Middle frontal gyrus (tissue), 1 donor: Measurements from ENCODE around the gene ZSCAN20.
"Not testable (repeated sequence)": the region's sequence is repeated elsewhere in the genome, so short reads cannot be mapped to it uniquely, and the experiment has no call there.

Experiments
- DNase-seq: peaks from one replicate; pipeline ENCODE4 v3.0.0-alpha.2; 2015; ENCODE audit warnings: low spot score; ENCODE audit errors: extremely low spot score

ZSCAN20 gene

DNA sequence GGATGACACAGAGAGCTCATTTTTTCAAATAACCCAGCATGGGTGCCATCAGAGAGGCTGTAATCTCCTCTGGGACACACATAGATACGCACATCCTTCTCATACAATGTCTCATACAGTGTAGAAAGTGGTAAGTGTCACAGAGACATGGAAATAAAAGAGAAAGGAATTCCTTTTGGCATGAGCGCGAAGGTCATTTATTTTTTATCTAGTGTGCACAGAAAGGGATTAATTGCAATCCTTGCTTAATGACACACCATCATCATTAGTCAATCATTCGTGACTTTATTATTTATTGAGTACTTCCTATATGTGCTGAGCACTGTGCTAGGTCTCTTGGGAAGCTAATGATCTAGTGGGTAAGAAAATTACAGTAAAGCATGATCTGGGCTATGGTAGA lies 5.0 kb downstream of the ZSCAN20 start:
- DNase-seq: no peak

DNA sequence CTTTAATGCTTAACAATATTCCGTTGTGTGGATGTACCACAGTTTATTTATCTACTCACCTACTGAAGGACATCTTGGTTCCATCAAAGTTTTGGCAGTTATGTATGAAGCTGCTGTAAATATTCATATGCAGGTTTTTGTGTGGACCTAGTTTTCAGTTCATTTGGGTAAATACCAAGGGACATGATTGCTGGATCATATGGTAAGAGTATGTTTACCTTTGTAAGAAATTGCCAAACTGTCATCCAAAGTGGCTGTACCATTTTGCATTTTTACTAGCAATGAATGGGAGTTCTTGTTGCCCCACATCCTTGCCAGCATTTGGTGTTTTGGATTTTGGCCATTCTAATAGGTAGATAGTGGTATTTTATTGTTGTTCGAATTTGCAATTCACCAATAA lies 10.0 kb downstream of the ZSCAN20 start:
- no peak for DNase-seq

DNA sequence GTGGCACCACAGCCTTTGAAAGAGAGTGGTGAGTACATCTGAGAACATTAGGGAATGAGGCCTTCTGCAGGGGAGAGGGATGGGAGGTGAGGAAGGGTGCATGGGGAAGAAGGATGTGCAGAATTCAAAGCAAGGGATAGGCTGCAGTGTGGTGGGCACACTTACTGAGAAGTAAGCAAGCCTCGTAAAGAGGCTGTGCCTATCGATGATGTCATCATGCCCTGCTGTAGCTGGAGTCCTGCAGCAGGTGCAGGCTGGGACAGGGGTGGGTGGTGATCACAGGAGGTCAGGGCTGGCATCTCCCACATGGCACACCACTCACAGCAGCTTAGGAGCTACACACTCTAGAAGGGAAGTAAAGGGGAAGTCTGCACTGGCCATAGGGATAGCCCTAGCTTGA lies 16.2 kb downstream of the ZSCAN20 start:
- DNase-seq: no peak

DNA sequence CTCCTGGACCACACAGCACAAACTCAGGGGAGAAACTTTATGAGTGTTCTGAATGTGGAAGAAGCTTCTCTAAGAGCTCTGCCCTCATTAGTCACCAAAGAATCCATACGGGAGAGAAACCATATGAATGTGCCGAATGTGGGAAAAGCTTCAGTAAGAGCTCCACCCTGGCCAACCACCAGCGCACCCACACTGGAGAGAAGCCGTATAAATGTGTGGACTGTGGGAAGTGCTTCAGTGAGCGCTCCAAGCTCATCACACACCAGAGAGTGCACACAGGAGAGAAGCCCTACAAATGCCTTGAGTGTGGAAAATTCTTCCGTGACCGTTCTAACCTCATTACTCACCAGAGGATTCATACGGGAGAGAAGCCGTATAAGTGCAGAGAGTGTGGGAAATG lies 22.5 kb downstream of the ZSCAN20 start:
- no peak for DNase-seq

DNA sequence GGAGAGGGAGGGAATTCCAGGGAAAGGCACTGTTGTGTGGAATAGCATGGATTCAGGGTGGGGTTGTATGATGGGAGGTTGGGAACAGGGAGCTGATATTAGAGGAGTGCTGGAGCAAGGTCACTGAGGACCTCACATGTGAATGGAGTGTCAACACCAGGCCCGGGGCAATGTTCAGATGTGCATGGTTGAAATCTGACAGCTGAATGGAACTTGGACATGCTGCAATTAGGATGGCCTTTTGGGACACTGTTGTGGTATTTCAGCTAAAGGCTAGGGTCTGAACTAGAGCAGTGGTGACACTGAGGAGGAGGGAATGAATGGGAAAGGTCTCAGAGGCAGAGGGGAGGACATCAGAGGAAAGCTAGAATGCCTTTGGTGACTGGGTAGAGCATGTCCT lies 25.0 kb downstream of the ZSCAN20 start:
- DNase-seq: no peak

DNA sequence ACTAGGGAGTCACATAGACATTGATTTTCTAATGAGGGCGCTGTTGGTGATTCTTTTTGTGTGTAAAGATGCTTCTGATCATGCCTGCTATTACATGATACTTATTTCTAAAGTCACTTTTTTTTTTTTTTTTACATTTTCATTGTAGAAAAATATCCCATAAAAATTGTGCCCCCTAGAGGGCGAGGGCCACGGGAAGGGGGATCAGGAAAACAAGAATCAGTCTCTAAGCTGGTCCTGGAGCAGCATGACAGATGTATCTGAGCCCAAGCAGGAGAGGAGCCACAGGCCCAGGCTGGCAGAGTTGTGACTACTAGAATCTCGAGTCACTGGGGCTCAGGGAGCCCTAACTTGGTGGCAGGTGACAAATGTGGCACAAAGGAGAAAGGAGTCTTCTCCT lies 28.1 kb downstream of the ZSCAN20 start:
- DNase-seq: no peak

DNA sequence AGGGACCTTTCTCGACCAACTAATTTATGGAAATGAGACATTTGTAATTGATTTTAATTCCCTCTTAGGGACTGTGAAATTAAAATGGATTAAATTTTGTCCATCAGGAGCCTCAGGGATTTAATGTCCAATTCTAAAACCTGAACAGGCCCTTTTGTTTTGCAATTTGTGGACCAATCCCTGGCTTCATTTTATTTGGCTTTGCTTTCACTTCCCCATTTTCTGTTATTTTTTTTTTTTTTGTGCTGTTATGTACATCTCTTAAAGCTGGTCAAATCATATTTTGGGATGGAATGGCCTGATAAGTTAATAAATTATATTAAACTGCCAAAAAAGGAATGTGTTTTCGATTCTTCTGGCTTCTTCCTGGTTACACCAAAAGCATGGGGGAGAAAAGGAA lies 28.9 kb downstream of the ZSCAN20 start:
- DNase-seq: no peak

DNA sequence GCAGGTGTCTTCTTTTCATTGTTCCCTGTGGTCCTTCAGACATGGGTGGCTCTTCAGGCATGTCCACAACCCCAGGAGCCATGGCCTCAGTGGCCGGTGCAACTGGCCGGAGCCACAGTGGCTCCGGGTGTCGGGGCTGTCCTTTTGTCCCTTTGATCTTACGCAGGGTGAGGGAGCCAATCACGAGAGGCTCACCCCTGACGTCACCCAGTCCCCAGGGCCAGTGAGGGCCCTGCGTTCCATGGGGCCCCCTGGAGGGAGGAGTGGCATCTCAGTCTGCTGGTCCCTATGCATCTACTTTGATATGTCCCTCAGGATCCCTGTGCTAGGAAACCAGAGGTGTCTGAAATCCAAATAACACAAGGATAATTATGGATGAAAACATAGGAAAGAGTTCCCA lies 29.3 kb downstream of the ZSCAN20 start:
- DNase-seq: no peak

DNA sequence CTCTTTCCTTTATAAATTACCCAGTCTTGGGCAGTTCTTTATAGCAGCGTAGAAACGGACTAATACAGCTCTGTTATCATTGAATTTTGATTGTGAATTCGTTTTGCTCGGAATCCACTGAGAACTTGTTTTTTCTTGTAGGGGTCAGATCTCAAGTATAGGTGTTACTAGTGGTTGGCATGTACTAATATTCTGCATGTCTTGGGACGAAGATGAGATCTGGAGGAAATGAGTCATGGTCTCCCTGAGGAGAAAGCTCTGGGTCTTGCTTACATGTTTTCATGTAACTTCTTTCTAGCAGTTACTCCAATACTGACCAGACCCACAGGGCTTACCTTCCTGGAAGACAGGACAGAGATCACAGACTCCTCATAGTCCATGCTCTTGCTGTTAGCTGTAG lies 30.3 kb downstream of the ZSCAN20 start:
- no peak for DNase-seq

DNA sequence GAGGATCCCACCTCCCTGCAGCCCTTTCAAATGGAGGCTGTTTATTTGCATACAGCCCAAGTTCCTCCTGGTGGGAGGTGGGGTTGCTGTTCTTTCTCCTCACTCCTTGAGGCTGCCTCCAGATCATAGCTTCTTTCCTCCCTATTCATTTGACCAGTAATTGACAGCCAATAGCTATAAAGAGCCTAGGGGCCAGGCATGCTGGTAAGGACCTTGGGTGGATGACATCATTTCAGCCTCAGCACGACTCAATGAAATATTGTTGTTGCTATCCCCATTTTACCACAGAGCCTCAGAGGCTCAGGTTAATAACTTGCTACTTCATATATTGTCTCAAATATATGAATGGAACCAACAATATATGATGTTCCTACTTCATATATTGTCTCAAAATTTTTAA lies 31.1 kb downstream of the ZSCAN20 start:
- no peak for DNase-seq

DNA sequence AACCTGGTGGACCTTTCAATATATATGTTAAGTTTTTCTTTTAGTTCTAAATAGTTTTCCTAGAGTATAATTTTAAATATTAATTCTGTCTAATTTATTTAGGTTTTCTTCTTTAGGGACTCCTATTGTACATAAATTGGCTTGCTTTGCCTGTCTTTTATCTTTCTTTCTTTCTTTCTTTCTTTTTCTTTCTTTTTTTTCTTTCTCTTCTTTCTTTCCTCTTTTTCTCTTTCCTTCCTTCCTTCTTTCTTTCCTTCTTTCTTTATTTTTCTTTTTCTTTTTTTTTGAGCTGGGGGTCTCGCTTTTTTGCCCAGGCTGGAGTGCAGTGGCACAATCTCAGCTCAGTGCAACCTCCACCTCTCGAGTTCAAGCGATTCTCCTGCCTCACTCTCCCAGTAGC lies 35.2 kb downstream of the ZSCAN20 start:
- no peak for DNase-seq

DNA sequence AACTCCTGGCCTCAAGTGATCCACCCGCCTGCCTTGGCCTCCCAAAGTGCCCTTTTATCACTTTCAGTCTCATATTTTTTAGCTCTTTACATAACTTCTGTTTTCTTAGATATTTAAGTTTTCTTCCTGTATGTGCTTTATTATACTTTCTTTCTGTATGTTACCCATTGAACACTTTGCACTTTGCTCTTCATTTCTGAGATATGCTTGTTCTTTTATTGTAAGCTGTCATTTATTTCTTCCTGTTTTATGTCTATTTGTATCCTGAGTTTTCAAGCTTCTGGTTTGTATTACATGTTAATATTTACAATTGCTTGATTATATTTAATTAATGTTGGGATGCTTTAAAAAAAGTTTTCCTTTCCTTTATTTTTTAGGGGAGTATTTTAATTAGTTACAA lies 35.7 kb downstream of the ZSCAN20 start:
- no peak for DNase-seq

DNA sequence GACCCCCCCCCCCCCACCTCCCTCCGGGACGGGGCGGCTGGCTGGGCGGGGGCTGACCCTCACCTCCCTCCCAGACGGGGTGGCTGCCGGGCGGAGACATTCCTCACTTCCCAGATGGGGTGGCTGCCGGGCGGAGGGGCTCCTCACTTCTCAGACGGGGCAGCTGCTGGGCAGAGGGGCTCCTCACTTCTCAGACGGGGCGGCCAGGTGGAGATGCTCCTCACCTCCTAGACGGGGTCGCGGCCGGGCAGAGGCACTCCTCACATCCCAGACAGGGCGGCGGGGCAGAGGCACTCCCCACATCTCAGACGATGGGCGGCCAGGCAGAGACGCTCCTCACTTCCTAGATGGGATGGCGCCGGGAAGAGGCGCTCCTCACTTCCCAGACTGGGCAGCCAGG lies 36.8 kb downstream of the ZSCAN20 start:
- DNase-seq: not testable (repeated sequence)

DNA sequence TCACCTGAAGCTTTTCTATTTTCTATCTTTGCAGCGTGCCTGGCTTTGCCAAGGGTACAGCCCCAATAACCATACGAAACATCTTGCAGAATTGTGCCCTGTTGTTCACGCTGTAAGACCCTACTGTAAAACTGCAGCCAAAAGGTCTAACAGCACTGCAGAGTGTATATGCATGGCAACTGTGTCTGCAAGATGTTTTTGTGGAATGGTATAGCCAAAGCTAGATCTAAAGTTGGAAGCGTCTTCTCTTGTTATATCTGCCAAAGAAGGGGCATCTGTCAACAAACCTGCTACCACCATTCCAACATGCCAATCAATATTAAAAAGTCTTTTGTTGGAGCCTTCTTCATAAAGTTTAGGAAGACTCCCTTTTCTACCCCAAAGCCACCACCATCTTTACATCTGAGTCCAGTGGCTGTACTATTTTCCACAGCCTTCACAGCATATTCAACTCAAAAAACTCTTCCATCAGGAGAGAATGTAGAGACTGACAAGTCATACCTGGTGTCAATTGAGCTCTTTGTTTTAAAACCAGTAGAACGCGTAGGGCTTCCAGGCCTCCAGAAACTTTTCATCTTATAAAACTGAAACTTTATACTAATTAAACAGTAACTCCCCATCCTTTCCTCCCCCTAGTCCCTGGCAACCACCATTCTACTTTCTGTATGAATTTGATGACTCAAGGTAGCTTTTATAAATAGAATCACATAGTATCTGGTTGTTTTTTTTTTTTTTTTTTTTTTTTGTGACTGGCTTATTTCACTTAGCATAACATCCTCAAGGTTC lies 40.0 kb downstream of the ZSCAN20 start:
- no peak for DNase-seq

DNA sequence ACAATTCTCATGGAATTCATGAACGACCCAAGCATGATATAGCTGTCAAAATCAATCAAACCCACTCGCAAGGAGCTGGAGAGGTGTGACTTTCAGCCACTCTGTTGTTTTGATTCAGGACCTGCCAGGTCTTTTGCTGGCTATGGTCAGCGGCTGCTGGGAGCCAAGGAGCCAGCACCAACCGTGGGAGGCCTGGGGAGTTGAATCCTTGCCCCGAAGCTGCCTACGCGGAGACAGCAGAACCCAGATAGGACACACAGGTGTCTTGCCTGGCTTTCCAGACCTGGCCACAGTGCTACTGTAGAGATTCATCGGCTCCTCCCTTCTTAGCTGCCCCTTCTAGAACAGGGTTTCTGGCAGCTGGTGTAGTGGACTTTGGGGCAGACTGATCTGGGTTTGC lies 42.7 kb downstream of the ZSCAN20 start:
- DNase-seq: no peak

DNA sequence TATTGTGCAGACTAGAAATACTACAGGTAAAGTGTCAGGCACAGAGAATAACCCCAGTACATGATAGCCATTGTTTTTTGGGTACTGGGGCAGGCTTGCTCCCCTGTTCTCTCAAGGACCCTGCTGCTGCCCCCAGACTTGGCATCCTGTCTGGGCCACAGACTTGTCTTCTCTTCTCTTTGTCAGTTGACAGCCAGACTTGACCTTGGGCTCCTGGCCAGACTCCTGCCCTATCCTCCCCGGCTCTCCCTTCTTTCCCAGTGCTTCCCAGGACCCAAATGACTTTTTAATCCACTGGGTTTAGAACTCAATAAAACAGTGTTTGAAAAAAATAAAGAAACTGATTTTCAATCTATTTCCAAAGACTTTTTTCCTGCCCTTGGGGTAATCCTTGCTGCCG lies 43.2 kb downstream of the ZSCAN20 start:
- no peak for DNase-seq

DNA sequence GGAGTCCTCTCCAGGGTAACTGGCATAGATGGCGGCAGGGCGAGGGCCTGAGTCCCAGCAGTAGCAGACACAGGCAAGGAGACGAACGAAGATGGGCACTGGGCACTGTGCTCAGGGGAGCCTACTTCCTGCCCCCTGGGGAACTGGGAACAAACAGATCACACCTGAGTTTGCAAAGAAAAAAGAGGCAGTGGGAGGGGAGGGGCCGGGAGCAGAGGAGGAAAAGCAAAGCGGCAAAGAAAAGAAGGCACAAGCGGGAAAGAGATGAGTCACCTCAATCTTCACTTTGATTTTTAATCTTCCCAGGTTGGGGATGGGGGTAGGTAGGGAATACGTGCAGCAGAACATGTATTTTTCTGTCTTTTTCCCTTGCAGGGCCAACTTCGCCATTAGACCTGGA lies 44.0 kb downstream of the ZSCAN20 start:
- no peak for DNase-seq

DNA sequence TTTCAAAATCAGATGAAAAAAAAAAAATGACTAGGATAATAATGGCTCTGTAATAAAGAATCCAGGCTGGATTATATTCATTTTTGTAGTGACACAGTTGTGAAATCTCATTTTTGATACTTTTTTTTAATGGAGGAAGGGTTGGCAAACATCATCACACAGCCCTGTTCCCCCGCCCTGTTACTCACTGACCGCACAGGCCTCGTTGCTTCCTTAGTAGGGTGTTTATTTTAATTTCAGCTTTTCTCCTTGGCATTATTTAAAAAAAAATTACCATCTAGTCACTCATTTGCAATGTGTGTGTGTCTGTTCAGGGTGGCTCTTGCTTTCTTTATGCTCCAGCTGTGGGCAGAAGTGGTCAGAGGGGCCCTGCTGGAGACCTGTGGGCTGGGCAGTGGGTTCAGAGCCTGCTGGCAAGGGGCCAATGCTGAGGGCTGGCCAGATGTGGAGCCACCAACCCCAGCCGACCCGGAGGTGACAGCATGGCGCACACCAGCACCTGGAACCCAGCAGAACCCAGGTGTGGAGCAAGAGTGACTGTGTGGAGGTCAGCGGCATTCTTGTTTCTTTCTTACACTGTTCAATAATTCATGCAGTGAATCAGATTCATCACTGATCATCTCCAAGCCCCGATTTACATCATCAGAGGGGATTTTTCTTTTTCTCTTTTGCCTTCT lies 44.6 kb downstream of the ZSCAN20 start:
- DNase-seq: no peak

DNA sequence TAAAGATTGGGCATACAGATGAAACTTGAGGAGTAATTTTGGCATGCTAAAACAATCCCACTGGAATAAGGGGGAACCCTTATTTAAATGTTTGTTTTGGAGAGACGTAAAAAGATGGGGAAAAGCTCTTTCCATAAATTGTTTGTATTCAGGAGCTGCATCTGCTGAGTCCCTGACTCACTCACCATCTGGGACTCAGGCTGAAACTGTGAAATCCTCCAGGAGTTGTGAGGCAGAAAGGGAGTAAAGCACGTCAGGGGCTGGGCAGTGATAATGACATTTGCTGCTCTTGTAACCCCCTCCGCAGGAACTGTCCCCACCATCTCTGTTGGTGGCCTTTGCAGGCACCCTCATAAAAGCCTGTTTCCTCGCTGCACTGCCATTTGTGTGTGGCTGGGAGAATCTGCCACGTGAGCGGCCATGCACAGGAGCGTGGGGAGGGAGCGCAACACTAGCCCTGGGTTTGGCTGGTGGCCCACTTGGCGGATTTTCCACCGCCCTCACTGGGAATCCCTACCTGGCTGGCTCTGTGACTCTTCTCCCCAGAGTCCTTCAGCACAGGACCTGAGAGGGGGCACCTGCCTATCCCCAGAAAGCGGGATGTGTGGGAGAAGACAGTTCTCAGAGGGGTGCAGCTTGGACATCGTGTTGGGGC lies 45.3 kb downstream of the ZSCAN20 start:
- DNase-seq: peak; percentile 4

DNA sequence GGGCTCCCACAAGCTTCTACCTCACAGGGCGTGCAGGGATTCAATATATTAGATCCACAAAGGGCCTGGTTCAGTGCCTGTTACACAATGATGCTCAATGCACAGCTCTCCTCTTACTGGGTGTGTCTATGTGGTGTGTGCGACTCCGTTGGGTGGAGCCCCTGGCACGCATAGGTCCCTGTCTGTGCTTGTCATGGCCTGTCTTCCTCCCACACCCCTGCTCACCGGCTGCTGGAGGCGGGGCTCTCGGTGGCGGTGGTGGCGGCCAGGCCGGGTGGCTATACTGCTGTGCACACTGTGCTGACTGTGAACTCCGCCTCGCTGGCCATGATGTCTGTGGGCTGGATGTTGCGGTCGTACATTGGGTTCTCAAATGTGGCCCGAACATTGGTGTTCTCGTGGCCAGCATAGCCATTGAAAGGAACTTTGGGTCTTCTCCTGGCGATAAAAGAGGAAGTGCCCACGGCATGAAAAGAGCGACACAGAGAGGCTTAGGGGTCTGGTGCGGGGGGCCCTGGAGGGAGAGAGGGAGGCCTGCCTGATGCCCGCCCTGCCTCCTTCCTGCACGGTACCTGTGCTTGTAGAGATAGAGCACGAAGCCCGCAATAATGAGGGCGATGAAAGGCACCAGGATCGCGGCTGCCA lies 46.9 kb downstream of the ZSCAN20 start:
- no peak for DNase-seq

DNA sequence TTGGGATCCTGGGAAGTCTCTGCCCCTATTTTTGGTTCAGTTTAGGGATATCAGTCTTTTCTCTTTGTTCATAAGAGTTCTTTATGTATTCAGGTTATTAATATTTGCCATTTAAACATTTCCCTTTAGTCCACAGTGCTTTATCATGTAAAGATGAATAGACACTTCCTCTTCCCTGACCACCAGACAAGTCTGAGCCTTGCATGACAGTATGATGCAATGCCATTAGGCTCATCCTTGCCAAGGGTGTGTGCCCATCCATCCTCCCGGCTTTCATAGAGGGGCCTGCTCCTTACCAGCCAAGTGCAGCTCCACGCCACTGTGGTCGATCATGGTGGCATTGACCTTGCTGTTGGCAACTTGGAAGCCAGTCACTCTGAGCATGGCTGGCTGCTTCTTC lies 52.1 kb downstream of the ZSCAN20 start:
- DNase-seq: no peak

DNA sequence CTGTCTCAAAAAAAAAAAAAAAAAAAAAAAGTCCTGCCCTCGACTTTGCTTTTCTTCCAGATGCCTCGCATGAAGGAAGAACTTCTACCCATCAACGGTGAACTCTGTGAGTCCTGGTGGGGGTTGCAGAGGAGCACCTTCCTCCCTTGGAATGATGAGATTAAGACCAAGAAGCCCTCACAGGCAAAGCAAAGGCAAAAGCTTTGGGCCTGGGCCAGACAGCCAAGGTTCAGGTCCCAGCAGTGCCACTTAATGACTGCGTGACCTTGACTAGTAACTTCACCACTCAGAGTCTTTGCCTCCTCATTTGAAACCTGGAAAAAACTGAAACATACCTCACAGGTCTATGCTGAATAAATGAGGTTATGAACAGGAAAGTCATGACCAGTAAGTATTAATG lies 55.5 kb downstream of the ZSCAN20 start:
- DNase-seq: no peak
